ENCODE results near the gene PHTF1.

The PHTF1 gene

GRCh38 chr1:113786069-113786468 is 26.8 kb upstream of the PHTF1 start:
- no peak overlapping the region for H3K27ac ChIP-seq
- TF ChIP-seq, protein P1, sequence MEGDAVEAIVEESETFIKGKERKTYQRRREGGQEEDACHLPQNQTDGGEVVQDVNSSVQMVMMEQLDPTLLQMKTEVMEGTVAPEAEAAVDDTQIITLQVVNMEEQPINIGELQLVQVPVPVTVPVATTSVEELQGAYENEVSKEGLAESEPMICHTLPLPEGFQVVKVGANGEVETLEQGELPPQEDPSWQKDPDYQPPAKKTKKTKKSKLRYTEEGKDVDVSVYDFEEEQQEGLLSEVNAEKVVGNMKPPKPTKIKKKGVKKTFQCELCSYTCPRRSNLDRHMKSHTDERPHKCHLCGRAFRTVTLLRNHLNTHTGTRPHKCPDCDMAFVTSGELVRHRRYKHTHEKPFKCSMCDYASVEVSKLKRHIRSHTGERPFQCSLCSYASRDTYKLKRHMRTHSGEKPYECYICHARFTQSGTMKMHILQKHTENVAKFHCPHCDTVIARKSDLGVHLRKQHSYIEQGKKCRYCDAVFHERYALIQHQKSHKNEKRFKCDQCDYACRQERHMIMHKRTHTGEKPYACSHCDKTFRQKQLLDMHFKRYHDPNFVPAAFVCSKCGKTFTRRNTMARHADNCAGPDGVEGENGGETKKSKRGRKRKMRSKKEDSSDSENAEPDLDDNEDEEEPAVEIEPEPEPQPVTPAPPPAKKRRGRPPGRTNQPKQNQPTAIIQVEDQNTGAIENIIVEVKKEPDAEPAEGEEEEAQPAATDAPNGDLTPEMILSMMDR (conservative IDR thresholded peaks at IDR 0.05): no peak
- TF ChIP-seq ZFX (IDR thresholded peaks at IDR 0.05): no peak

- TF ChIP-seq, protein P1 (conservative IDR thresholded peaks at IDR 0.05): no peak
- TF ChIP-seq ZFX (IDR thresholded peaks at IDR 0.05): no peak
- no peak overlapping the region for H3K27ac ChIP-seq
Measured at GRCh38 chr1:113784104-113784779, 25.0 kb upstream of the PHTF1 start.

DNA sequence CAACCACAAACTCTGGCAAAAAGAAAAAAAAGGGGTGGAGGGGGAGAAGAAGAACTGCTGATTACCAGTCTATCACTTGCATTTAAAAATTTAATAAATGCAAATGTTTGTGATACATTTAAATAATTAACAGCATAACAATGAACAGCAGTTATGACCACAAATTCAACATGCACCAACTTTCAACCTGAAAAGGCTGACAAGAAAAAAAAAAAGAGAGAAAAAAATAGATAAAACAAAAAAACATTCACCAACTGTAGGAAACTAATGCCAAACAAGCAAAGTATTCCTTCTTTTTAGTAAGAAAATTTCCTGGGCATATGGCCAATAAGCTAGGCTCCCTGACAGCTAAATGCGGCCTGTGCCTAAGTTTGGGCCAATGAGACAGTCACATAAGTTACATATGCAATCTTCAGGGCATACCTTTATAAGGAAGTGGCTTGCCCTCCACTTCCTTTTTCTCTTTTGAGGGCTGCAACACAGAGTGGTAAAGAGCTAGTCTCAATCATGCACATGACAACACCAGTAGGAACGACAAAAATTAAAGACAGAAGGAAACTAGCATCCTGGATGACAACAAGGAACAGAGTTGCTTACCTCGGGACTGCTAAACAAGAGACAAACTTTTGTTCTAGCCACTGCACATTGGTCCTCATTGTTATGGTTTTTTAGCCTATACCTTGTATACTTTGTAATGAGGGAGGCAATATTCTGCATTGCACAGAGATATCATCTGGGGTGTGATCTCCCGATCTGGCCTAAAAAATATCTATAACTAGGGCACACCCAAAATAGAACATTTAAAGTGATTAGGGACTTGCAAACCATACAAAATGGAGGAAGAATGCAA is 24.2 kb upstream of the PHTF1 start:
- H3K27ac ChIP-seq: no peak overlapping the region
- TF ChIP-seq, protein P1 (conservative IDR thresholded peaks at IDR 0.05): no peak
- no peak for TF ChIP-seq ZFX (IDR thresholded peaks at IDR 0.05)

- H3K27ac ChIP-seq: no peak overlapping the region
- TF ChIP-seq ZFX (IDR thresholded peaks at IDR 0.05): no peak
- TF ChIP-seq, protein P1 (conservative IDR thresholded peaks at IDR 0.05): no peak
Measured at GRCh38 chr1:113782406-113782805, 23.1 kb upstream of the PHTF1 start.

DNA sequence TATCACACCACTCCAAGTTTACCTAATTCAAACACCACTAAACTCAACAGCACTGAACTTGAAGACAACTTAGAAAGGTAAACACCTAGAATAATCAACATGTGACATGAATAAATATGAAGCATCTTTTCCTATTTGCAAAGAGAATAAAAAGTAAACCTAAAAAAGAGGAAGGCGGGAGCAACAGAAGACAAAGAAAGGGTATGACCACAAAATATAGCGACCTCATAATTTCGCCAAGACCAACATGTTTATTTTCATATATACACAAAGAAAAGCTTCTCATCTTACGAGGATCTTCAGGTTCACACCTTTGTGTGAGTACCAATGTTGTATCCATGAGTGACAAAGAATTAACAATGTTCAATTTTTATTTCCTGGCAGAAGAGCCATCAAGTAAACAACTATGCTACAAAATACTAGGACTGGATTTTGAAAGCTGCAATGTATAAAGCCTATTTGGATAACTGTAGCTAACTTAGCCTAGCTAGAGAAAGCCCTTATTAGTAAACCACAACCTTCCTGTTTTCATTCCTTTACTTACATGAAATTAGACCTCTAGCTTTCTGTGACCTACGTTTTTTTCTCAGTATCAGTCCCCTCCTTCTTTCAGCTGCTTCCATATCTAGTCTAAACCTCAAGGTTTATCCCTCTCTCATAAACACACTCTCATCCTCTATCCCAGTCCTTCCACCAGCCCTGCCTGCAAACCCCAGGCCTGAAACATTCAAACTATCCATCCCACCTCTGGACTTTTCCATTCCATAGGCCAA is 21.3 kb upstream of the PHTF1 start:
- TF ChIP-seq, protein P1 (conservative IDR thresholded peaks at IDR 0.05): no peak
- TF ChIP-seq ZFX (IDR thresholded peaks at IDR 0.05): no peak
- no peak overlapping the region for H3K27ac ChIP-seq

DNA sequence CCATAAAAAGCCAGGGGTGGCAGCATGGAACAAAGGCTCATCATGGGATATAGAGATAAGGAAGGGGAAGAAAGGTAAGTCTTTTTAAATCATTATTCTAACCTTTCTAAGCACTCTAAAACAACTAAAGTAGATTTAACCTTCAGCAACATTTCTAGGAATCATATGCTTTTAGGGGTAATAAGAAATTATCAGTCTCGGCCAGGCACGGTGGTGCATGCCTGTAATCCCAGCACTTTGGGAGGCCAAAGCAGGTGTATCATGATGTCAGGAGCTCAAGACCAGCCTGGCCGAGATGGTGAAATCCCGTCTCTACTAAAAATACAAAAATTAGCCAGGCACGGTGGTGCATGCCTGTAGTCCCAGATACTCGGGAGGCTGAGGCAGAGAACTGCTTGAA is 20.3 kb upstream of the PHTF1 start:
- no peak overlapping the region for H3K27ac ChIP-seq
- no peak for TF ChIP-seq ZFX (IDR thresholded peaks at IDR 0.05)
- TF ChIP-seq, protein P1 (conservative IDR thresholded peaks at IDR 0.05): no peak

All from C4-2B (cell line).